Stimulated activated naive CD8-positive, alpha-beta T cell treated with anti-CD3 and anti-CD28 coated beads, Interleukin-15, Interleukin-2, amounts not matched to agents 100 U/mL and 50 U/mL, for 24 hours (primary cell): ENCODE results near the gene AMH.

Experiments used
- ATAC-seq: fragments of 150-1000 bp; cut with Tn5 transposase; one replicate; pipeline ENCODE4 v1.10.0; 2021
- DNase-seq: peaks from one replicate; pipeline ENCODE4 v3.0.0; 2021

Gene AMH

DNA sequence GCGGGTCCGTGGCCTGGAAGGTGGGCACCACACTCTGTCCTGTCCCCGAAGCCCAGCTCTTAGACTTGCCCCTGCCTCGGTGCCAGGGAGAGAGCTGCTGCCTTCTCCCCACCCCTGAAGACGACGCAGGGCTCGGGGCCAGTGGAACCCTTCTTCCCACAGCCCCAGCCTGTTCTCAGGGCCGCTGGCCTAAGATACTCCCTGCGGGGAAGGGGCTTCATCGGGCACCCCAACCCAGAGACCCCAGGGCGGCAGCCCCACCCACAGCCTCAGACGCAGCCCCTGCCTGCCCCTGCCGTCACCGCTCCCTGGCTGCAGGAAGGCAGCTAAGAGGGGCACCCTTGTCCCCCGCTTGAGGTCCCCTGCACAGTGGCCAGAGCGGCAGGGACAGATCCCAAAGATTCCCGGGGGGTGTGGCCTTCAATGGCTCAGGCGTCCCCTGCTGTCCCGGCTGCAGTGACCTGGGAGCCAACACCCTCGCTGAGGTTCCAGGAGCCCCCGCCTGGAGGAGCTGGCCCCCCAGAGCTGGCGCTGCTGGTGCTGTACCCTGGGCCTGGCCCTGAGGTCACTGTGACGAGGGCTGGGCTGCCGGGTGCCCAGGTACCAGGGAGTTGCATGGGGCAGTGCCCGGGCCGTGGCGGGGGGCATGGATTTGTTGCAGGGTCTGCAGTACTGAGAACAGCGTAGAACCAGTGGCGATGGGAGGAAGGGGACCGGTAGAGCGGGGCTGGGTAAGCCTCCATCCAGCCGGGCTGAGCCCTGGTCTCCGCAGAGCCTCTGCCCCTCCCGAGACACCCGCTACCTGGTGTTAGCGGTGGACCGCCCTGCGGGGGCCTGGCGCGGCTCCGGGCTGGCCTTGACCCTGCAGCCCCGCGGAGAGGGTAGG is 1.0 kb downstream of the AMH start:
- DNase-seq (peak; percentile 45), ATAC-seq (peak; percentile 25)

DNA sequence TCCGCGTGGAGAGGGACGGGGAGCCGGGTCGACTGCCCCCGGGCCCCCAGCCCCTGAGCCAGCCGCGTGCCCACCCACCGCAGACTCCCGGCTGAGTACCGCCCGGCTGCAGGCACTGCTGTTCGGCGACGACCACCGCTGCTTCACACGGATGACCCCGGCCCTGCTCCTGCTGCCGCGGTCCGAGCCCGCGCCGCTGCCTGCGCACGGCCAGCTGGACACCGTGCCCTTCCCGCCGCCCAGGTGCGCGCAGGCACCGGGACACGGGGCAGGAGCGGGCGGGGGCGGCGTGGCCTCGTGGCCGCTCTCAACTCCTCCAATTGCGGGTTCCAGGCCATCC is 1.6 kb downstream of the AMH start:
- DNase-seq, result no peak
- no peak for ATAC-seq

DNA sequence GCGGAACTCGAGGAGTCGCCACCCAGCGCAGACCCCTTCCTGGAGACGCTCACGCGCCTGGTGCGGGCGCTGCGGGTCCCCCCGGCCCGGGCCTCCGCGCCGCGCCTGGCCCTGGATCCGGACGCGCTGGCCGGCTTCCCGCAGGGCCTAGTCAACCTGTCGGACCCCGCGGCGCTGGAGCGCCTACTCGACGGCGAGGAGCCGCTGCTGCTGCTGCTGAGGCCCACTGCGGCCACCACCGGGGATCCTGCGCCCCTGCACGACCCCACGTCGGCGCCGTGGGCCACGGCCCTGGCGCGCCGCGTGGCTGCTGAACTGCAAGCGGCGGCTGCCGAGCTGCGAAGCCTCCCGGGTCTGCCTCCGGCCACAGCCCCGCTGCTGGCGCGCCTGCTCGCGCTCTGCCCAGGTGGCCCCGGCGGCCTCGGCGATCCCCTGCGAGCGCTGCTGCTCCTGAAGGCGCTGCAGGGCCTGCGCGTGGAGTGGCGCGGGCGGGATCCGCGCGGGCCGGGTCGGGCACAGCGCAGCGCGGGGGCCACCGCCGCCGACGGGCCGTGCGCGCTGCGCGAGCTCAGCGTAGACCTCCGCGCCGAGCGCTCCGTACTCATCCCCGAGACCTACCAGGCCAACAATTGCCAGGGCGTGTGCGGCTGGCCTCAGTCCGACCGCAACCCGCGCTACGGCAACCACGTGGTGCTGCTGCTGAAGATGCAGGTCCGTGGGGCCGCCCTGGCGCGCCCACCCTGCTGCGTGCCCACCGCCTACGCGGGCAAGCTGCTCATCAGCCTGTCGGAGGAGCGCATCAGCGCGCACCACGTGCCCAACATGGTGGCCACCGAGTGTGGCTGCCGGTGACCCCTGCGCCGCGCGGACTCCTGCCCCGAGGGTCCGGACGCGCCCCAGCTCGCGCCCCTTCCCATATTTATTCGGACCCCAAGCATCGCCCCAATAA is 2.3 kb downstream of the AMH start:
- ATAC-seq (peak; percentile 6), DNase-seq (peak; percentile 46)

DNA sequence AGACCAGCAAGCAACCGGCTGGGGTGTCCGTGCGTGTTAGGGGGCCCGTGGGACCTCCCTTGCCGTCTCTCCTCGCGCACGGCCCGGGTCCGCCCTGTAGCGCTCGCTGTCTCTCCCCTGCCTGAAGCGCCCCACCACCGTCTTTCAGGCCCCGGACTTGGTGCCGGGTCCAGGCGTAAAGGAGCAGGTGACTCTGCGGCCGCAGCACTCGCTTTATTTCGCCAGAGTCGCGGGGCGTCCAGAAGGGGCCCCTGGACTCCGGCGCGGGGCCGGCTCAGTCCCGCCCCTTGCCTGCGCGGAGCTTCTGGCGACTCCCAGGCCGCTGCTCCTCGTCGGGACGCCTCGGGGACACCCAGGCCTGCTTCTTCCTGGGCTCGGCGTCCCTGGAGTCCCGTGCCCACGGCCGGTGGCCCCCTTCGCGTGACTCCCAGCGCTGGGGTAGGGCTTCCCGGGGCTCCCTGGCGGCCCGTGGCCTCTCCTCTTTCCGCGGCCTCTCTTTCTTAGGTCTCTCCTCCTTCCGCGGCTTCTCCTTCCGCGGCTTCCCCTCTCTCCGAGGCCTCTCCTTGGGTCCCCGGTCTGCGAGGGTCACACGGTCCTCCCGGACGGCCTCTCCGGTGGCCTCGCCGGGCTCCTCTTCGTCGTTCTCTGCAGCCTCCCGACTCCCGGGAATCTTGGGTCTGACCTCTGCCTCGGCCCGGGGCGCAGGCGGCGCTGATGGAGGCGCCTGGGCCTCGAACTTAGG is 3.1 kb downstream of the AMH start:
- peak; percentile 37 for DNase-seq
- ATAC-seq, result no peak

DNA sequence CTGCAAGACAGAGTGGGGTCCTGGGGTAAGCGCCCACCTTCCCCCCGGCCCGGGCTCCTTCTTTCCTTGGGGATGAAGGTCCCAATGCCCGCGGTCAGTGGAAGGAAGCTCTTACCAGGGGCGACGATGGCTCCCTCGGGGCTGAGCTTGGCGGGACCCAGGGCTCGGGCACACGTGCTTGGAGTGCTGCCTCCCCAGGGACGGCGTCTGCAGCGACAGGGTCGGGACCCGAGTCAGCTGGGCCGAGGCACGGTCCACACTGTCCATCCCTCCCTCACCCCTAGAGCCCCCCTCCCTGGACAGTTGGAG is 3.6 kb downstream of the AMH start:
- ATAC-seq (no peak), DNase-seq (no peak)

DNA sequence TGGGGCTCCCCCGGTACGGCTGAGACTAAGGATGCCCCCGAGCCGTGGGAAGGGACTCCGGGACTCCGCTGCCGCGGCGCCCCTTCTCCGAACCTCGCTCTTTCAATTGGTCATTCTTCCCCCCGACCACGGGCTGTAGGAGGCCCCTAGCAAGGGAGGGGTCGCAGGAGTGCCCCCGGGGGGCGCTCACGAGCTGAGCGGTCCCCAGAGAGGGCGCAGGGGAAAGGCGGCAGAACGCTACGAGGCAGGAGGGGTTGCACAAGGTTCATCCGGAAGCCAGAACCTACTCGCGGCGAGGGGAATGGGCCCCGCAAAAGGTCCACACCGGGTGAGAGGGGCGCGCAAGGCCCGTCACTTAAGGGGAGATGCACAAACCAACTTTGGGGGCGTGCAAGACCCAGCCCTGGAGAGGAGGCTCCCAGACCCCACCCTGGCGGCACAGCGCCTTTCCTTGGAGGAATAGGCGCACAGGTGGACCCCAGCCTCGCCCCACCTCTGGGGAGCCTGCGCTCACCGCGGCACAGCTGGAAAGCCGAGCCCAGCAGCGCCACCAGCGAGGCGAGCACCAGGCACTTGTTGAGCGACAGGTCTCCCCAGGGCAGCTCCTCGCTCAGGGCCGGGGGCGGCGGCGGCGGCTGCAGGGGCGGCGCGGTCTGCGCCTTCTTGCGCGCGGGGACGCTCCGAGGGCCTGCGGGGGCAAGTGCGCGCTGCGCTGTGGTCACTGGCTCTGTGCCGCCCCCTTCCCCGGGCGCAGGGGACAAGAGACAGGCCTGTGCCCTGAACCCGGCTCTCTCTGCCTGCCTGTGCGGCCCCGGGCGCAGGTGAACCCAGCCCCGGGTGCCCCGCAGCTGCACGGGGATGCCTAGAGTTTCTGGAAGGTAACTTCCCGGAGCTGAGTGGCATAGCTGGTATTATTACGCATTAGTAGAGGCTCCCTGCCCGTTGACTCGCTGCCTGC is 4.3 kb downstream of the AMH start:
- peak; percentile 5 for ATAC-seq
- DNase-seq, result peak; percentile 71

DNA sequence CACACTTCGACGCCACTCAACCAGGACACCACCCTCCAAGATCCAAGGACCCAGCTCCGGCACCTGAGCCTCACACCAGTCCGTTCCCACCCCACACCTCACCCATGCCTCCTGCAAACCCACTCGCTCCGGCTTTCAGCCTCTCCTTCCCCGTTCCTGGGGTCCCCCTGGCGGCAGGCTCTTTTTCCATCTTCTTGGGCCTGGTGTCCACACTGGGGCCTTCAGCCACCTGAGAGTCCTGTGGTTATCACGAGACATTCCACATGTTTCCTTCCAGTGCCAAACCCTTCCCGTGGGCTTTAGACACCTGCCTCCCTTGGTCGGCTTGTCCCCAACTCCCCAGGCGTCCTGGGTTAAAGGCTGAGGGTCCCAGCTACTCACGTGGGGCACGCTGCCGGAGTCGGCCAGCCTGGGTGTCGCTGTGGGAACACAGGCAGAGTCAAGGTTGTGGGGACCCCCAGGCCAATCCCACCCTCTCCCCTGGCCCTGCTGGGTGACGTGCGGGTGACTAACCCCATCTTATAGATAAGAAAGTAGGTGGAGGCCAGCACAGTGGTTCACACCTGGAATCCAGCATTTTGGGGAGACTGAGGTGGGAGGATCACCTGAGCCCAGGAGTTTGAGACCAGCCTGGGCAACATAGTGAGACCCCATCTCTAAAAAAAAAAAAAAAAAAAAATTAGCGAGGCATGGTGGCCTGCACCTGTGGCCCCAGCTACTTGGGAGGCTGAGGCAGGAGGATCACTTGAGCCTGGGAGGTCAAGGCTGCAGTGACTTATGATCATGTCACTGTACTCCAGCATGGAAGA is 5.1 kb downstream of the AMH start:
- DNase-seq (no peak), ATAC-seq (no peak)

DNA sequence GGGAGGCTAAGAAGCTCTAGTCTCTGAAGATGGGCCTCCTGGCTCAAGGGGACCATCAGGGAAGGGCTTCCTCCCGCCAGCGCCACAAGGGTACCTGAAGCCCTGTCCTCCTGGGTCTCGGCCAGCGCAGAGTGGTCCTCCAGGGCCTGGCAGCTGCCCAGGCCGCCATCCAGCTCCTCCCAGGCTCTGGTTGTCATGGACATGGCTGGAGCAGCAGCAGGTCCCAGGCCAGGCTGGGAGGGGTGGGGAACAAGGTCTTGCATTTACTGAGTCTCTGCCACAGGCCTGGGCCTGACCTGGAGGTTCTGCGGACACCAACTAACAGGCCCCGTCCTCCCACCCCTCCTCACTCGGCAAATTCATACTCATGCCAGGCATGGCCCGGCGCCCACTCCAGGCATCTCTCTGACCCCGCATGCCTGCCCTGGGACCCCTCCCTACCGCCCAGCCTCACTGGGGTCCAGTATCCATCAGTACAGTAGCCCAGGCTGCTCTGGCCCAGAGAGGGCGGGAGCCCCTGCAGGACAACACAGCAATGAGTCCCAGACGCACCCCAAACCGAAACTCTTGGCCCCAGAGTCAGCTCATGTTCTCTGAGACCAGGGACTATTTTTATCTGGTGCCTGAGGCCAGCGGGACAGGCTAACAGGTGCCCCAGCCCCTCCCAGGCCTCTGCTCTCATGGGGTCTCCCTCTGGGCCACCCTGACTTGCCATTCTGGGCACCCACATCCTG is 6.2 kb downstream of the AMH start:
- ATAC-seq (no peak), DNase-seq (no peak)

DNA sequence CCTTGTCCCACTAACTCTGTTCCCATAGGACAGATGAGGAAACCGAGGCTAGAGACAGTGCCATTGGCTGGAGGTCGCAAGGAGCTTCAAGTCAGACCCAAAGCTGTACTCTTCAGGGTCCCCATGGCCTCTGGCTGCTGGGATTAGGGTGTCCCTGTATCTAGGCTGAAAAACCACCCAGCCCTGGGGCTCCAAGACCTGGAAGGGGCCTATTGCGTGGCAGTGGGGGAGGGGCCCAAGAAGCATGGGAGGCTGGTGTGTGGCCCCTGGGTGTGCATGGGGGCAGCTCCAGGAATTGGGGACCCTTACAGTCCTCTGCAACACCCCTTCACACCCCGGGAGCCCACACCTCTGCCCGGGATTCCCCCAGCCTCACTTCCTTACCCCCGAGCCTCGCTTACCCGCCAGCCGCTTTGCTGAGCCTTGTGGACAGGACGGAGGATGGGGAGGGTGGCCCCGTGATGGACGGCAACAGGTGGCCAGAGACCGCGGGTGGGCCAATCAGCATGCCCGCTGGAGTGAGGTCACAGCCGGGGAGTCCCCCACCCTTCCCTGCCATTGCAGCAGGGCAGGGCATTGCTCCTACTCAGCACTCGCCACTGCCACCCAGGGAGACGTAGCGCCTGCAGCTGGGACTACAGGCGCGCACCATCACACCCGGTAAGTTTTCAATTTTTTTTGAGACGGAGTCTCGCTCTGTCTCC is 7.0 kb downstream of the AMH start, which contains the start of gene JSRP1:
JSRP1 (minus strand) TSS at position 436 of the 704 bp plus-strand sequence. CDS start 1,103 bp downstream, outside the sequence.
- no peak for ATAC-seq
- DNase-seq, result no peak

DNA sequence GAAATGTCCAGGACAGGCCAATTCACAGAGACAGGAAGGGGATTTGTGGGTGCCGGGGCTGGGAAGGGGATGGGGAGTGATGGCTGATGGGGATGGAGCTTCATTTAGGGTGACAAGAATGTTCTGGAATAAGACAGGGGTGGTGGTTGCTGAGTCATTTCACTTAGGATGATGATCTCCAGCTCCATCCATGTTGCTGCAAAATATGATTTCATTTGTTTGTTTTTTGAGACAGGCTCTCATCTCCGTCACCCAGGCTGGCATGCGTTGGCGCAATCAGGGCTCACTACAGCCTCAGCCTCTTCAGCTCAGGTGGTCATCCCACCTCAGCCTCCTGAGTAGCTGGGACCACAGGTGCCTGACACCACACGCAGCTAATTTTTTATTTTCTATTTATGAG is 10.2 kb downstream of the AMH start:
- DNase-seq, result no peak
- no peak for ATAC-seq

DNA sequence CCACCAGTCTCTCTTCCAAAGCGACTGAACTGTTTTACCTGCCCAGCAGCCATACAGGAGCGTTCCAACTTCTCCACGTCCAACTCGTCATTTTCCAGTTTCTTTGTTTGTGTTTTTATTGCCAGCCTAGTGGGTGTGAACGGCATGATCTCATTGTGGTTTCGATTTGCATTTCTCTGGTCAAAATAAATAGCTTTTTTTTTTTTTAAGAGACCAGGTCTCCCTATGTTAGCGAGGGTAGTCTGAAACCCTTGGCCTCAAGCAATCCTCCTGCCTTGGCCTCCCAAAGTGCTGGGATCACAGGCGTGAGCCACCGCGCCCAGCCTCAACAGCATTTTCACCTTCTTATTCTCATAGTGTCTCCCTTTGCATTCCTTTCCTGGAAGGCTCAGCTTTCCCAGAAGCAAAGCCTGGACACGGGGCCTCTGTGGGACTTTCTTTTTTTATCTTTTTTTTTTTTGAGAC is 11.2 kb downstream of the AMH start:
- ATAC-seq, result no peak
- no peak for DNase-seq

DNA sequence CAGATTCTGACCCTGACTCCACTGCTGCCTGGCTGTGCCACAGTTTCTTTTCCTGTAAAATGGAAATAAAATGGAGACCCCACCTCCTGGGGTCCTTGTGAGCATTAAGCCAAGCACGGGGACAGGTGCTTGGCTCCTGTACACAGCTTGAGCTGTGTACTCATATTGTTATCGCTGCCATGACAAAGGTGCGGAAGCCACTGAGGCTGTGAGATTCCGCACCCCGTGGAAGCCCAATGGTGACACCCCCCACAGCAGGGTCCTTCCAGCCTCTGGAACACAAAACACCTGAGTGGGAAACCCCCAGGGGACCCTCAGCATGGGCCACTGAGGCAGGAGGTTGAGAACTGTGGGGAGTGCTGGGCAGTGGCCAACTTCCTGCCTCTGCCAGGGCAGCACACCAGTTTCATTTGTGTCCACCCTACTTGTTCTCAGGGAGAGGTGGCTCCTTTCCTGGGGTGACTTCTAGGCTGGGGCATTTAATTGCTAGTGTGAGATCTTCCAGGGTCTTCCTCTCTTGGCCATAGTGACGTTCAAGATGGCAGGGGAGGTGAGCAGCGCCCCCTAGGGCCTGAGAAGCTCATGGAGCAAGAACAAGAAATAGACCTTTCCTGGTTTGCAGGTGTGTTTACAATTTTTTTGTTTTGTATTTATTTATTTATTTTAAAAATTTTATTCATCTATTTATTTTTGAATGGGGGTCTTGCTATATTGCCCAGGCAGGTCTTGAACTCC is 12.5 kb downstream of the AMH start:
- ATAC-seq (no peak), DNase-seq (peak; percentile 77)

DNA sequence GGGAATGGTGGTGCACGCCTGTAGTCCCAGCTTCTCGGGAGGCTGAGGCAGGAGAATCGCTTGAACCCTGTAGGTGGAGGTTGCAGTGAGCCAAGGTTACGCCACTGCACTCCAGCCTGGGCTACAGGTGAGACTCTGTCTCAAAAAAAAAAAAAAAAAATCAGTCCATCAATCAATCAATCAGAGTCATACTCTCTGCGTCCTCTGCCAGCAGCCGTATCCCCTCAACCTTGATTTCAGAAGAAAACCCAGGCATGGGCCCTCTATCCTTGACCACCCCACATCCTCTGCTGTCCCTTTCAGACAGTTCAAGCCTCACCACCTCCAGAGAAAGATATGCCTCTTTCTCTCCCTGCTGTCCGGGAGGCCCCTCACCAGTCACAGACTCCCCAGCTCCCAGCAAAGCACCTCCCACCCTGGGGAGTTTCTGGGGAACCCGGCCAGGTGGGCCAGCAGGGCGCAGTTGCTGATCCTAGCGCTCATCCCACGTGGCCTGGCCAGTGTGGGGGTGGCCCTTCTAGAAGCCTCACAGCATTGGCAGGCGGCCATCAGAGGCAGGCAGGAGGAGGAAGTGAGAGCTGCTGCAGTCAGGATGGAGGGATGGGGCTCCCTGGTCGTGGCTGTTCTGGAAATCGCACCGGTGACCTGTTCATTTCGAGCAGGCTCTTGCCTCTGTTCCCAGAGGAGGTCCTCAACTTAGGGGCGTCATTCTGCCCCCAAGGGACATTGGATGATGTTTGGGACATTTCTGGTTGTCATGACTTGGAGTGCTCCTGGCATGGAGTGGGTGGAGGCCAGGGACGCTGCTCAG is 17.3 kb downstream of the AMH start:
- peak; percentile 59 for DNase-seq
- no peak for ATAC-seq

DNA sequence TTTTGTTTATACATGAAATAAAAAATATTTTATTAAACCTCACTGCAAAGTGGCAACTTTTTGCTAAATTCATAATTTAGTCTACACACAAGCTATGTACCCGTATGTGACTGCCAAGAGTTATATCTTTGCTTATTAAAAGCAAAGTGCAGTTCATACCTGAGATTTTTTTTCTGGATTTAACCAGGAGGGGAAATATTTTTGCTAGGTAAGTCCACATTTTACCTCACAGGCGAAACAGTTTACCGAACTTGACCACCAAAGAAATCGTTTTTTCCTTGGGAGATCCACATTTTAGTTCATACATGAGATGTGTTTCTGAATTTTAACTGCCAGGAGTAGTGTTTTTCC is 19.3 kb downstream of the AMH start:
- ATAC-seq (no peak), DNase-seq (no peak)

DNA sequence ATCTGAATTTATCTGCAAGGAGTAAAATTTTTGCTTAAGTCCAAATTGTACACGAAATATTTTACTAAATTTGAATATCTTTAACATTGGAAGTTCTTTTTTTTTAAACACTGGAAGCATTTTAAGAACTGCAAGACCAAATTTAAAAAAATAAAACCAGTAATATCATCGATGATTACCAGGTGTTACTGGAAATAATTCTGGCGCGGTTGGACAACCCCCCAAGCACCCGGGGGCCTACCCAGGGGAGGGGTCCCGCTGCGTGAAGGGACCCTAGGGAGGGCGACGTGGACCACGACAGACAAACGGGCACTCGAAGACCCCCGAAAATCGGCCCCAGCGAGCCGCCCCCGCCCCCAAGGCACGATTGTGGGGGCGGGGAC is 19.7 kb downstream of the AMH start:
- ATAC-seq (no peak), DNase-seq (no peak)

DNA sequence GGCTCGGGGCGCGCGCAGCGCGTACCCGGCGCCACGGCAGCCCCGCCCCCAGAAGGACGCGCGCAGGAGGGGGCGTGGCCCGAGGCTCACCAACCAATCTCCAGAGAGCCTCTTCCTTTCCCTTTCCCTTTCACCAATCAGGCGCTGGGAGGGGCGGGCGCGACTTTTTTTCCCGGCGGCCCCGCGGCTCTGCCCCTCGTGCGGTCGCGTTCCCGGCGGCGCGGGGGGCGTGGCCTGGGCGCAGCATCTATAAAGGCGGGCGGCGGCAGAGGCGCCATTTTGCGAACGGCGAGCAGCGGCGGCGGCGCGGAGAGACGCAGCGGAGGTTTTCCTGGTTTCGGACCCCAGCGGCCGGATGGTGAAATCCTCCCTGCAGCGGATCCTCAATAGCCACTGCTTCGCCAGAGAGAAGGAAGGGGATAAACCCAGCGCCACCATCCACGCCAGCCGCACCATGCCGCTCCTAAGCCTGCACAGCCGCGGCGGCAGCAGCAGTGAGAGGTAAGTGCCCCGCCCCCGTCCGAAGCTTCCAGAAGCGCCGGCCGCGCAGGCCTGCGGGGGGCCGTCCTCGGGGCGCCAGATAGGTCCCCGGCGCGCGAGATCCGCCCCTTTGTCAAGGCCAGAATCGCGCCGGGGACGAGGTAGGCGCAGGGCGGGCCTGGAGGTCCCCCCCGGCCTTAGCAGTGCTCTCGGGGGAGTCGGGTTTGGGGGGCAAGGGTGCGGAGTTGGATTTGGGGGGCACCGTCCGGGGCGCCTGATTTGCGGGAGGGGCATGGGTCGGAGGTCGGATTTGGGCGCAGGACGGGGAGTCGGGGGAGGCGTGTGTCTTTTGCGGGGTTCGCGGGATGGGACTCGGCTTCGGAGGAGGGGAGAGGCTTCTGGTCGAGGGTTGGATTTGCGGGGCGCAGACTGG is 20.4 kb downstream of the AMH start:
- ATAC-seq (peak; percentile 74), DNase-seq (peak; percentile 99)

DNA sequence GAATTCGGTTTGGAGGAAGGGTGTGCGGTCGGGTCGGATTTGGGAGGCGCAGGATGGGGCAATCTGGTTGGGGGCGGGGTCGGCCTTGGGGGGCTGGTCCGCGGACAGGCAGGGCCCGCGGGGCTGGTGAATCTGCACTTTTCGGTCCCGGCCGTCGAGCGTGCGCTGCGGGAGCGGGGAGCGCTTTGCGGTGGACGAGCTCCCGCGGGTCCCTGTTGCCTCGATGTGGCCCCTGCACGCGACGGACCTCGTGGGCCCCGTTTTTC is 21.0 kb downstream of the AMH start:
- DNase-seq (peak; percentile 55), ATAC-seq (no peak)
